NB4 (cell line): ENCODE data around the gene SEC16A.

ENCODE experiments used
- DNase-seq: peaks from one replicate; pipeline ENCODE4 v3.0.0; 2010; ENCODE audit warnings: low read depth
- H3K4me3 ChIP-seq: one replicate; pipeline ENCODE4 v1.5.1; 2011; ENCODE audit warnings: mild to moderate bottlenecking, low read depth, low read length, moderate library complexity
- MYC ChIP-seq: IDR thresholded peaks from 2 replicates; pipeline ENCODE4 v1.6.1; 2011; ENCODE audit warnings: low read depth, low read length
- POLR2A ChIP-seq: IDR thresholded peaks from 2 replicates; pipeline ENCODE4 v1.6.1; 2011; ENCODE audit warnings: mild to moderate bottlenecking; ENCODE audit not compliant: insufficient read length; ENCODE audit errors: extremely low read depth
- TF ChIP-seq, protein P1 (sequence below): IDR thresholded peaks from one replicate; pipeline ENCODE4 v1.5.1; 2012; ENCODE audit warnings: low read depth, low read length
- TF ChIP-seq, protein P2 (sequence below): IDR thresholded peaks from 2 replicates; pipeline ENCODE4 v1.6.1; 2011; ENCODE audit warnings: low read depth, low read length

The SEC16A gene

DNA sequence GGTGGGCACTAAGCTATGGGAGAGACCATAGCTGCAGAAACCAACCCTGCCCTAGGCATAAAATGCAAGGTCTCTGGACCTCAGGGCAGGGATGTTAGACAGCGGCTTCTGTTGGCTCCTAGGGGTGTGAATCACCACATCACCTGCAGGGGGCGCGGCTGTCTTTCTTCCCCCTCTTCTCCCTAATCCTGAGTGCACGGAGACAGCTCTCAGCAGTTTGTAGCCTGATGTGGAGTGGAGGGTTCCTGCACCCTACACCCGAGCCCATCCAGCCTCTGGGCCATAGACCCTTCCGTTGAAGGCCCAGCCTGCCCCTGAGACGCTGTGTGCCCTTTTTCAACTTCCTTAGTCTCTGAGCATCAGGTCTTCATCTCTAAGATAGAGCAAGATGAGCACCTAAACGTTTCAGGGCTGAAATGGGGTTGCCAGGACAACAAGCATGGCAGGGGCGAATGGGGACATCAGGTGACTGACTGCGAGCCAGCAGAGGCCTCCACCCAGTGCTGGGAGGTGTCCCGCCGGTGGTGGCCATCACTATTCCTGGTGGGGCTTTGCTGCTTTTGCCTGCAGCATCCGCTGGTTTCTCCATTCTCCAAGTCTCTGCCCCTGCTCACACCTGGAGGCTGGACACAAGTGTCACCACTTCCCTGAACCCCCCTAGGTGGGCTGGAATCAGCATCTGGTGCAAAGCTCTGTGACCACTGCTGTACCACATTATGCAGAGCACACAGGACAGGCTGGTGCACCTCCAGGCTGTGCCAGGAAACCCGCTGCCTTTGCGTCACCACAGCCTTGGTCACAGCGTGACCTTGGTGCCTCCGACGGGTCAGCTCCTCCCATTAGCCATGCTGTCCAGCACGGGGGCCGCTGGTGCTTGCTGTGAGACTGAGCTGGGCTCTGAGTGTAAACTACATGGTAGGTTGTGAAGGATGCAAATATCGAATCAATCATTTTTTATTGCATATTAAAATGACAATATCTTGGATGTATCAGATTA is 2.5 kb upstream of the SEC16A start:
- peak; percentile 81 for DNase-seq
- TF ChIP-seq MYC = no peak
- TF ChIP-seq, protein P1, sequence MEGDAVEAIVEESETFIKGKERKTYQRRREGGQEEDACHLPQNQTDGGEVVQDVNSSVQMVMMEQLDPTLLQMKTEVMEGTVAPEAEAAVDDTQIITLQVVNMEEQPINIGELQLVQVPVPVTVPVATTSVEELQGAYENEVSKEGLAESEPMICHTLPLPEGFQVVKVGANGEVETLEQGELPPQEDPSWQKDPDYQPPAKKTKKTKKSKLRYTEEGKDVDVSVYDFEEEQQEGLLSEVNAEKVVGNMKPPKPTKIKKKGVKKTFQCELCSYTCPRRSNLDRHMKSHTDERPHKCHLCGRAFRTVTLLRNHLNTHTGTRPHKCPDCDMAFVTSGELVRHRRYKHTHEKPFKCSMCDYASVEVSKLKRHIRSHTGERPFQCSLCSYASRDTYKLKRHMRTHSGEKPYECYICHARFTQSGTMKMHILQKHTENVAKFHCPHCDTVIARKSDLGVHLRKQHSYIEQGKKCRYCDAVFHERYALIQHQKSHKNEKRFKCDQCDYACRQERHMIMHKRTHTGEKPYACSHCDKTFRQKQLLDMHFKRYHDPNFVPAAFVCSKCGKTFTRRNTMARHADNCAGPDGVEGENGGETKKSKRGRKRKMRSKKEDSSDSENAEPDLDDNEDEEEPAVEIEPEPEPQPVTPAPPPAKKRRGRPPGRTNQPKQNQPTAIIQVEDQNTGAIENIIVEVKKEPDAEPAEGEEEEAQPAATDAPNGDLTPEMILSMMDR = peak; percentile 76
- no peak overlapping the region for H3K4me3 ChIP-seq

DNA sequence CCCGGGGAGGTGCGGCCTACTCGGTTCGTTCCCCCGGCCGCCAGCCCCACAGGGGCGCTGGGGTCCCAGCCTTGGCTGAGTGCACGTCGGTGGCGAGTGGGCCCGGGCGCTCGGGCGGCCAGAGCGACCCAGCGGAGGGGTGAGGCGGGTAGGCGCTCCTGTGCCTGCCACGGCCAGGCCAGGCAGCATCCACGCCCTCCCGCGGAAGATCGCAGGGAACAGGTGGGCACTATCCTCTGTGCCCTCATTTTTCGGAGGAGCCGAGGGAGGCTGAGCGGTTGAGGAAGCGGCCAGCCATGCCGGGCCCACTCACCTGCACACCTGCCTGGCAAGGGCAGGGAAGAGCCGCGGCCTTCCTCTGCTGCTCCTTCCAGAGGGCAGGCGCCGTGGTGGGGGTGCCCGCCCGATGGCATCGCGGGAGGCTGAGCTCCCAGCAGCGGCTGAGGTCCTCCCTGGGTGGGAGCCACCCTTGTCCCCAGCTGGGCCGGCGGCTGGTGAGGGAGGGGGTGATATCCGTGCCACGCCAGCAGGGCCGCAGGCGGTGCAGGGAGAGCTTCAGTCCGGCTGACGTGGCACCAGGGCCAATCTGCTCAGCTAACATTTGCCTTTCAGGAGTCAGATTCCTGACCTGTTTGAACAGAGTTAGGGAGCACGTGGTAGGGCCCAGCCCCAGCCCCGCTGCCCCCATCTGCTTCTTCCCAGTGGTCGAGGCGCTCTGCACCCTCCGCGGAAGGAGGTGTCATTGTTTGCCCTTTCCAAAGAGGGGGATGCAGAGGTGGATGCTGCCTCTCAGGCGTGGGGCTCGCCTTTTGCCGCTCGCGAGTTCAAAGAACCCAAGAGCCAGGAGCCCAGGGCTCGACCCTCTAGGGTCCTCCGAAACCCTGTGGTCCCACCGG is 1.6 kb upstream of the SEC16A start:
- TF ChIP-seq POLR2A (no peak), MYC (no peak)
- TF ChIP-seq, protein P2, sequence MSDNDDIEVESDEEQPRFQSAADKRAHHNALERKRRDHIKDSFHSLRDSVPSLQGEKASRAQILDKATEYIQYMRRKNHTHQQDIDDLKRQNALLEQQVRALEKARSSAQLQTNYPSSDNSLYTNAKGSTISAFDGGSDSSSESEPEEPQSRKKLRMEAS = no peak
- TF ChIP-seq, protein P1 = no peak
- peak; percentile 17 for DNase-seq
- H3K4me3 ChIP-seq = peak overlapping the region; percentile 32

DNA sequence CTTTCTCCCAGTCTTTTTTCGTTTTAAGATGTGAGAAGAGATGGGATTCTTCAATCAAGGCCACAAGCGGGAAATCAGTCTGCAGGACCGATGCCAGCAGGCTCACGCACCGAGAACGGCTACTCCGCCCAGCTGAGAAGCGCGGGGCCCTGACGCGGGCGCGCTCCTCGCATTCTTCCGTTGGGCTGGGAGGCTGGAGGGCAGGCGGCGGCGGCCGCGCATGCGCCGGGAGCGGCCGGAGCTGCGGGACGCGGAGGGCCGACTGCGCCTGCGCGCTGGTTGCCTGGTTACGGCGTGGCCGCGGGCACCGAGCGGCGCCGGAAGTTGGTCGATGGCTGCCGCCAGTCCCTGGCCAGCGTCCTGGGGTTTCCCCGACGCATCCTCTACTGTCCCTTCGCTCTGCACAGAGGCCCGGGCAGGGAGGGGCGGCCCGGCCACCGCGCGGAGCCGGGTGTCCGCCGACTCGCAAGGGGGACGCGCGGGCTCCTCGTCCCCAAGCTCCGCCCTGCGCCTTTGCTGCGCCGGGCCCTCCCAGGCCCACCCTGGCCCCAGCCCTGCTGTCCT is 831 bp upstream of the SEC16A start:
- peak overlapping the region; percentile 73 for H3K4me3 ChIP-seq
- TF ChIP-seq, protein P1 = no peak
- TF ChIP-seq POLR2A = peak; percentile 78

DNA sequence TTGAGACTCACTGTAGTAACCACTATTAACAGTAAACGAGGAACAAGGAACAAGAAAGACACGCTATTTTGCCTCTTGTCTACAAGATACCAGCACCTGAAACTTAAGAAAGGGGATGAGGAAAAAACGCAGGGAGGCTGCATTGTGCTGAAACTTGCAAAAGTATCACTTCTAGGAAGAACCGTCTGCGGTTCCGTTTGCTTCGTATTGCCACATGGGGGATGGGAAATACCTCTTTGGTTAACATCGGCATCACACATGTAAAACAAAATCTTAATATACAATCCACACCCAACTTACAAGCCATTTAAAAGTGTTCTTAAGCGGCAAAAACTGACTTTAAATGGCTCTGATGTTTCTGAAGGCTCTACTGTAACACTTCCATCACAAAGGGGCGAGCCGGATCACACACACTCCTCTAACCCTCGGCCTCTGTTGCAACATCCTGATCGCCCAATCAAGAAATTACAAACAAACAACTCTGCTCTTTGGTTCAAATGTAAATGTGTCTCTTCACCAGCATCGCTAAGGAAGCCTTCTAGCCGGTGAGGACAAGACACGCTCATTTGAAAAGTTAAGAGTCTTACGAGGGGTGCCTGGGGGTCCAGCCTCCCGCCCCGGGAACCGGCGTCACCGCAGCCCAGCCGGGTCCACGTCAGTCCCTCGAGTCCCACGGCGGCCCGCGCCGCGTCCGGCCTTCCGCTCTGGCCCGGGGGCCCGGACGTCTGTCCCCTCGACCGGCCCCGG is 621 bp downstream of the SEC16A start:
- peak; percentile 68 for DNase-seq
- TF ChIP-seq POLR2A = no peak
- TF ChIP-seq, protein P2 = 0 out of 2 replicates have a peak, but pooled peaks have one; percentile 8
- H3K4me3 ChIP-seq = peak overlapping the region; percentile 97

More for the DNA sequence above, 831 bp upstream of the SEC16A start:
- DNase-seq = peak; percentile 82

DNA sequence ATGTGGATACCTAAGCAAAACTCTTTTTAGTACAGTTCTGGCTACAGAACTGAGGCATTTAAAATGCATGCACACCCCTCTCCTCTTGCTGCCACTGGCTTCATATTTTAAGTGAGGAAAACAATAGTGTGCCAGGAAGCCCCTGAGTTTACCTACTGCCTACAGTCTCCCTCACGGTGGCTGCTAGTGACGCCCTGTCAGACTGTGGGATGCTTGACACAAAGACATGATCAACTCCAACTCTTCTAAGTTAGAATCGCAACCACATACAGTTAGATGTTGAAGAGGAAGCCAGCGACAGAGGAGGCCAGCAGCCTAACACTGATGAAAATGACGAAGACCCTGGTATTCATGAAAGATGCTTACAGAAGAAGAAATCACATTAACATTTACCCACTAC is 1.3 kb downstream of the SEC16A start:
- no peak for DNase-seq
- TF ChIP-seq, protein P2 = no peak
- TF ChIP-seq, protein P1 = no peak
- TF ChIP-seq MYC (no peak), POLR2A (no peak)
- H3K4me3 ChIP-seq = peak overlapping the region; percentile 97
